Measurements from ENCODE around the gene TPRG1L. TPM values are rescaled to one million over a fixed set of nuclear protein-coding genes. Genes with fewer than 3 reads are reported as not detected.
A peak's percentile ranks its signal among the peaks of the same experiment; 100 is the strongest.

The TPRG1L gene
- total and polyA plus RNA-seq, 10 of the 15 experiments (the other 5 are each of a cell fraction or from before 2014, with no cell fraction given), result 1.5 to 16.5 (median 8.0) TPM

GRCh38 chr1:3657096-3657475, 32.3 kb downstream of the TPRG1L start (continued):
- TF ChIP-seq USF1 (IDR thresholded peaks at IDR 0.05; ENCODE audit: borderline replicate concordance, extremely low read length, insufficient read depth, low read depth, low read length) (no peak), SMC3 (IDR thresholded peaks at IDR 0.05; ENCODE audit: borderline replicate concordance, low read length) (0 out of 2 replicates have a peak, but pooled peaks have one; percentile 0), EED (IDR thresholded peaks at IDR 0.05; ENCODE audit: low read depth) (no peak), NFIC (IDR thresholded peaks at IDR 0.05; ENCODE audit: low read depth, low read length) (peak; percentile 12; the same call in 1 of the 2 replicates), NFYA (IDR thresholded peaks at IDR 0.05; ENCODE audit: borderline replicate concordance, low read depth, low read length) (no peak), HDAC6 (IDR thresholded peaks at IDR 0.05; ENCODE audit: unreplicated experiment) (no peak), ZNF207 (IDR thresholded peaks at IDR 0.05; ENCODE audit: borderline replicate concordance) (no peak), ESRRA (IDR thresholded peaks at IDR 0.05; ENCODE audit: low read length) (no peak), ETV6 (conservative IDR thresholded peaks at IDR 0.05 in 1 of 2, IDR thresholded peaks at IDR 0.05 in 1 of 2; ENCODE audit: borderline replicate concordance in 1 of 2, low read depth in 1 of 2) (peak in 1 of 2 experiments; percentile 3; a peak in 1 of 4 replicates), SREBF2 (IDR thresholded peaks at IDR 0.05; ENCODE audit: low read length) (no peak), MEF2B (IDR thresholded peaks at IDR 0.05; ENCODE audit: partially characterized antibody, poor library complexity, severe bottlenecking) (peak; percentile 53), RCOR1 (conservative IDR thresholded peaks at IDR 0.05; ENCODE audit: low read depth, low read length) (0 out of 2 replicates have a peak, but pooled peaks have one; percentile 10), ZNF217 (IDR thresholded peaks at IDR 0.05) (no peak), YY1 (IDR thresholded peaks at IDR 0.05; ENCODE audit: low read depth, low read length) (no peak), FOXM1 (IDR thresholded peaks at IDR 0.05; ENCODE audit: low read depth, low read length) (peak; percentile 13; the same call in 1 of the 2 replicates), MLLT1 (IDR thresholded peaks at IDR 0.05) (0 out of 2 replicates have a peak, but pooled peaks have one; percentile 8), EP300 (IDR thresholded peaks at IDR 0.05; ENCODE audit: borderline replicate concordance in 1 of 2, control insufficient read depth in 1 of 2, low read depth in 2 of 2, low read length in 2 of 2) (no peak), IKZF1 (conservative IDR thresholded peaks at IDR 0.05) (no peak), MTA2 (IDR thresholded peaks at IDR 0.05; ENCODE audit: low read depth) (peak; percentile 46; the same call in 1 of the 2 replicates), NR2C2 (IDR thresholded peaks at IDR 0.05; ENCODE audit: borderline replicate concordance, control insufficient read depth, insufficient read length, low read depth) (no peak)
- TF ChIP-seq, protein P1, sequence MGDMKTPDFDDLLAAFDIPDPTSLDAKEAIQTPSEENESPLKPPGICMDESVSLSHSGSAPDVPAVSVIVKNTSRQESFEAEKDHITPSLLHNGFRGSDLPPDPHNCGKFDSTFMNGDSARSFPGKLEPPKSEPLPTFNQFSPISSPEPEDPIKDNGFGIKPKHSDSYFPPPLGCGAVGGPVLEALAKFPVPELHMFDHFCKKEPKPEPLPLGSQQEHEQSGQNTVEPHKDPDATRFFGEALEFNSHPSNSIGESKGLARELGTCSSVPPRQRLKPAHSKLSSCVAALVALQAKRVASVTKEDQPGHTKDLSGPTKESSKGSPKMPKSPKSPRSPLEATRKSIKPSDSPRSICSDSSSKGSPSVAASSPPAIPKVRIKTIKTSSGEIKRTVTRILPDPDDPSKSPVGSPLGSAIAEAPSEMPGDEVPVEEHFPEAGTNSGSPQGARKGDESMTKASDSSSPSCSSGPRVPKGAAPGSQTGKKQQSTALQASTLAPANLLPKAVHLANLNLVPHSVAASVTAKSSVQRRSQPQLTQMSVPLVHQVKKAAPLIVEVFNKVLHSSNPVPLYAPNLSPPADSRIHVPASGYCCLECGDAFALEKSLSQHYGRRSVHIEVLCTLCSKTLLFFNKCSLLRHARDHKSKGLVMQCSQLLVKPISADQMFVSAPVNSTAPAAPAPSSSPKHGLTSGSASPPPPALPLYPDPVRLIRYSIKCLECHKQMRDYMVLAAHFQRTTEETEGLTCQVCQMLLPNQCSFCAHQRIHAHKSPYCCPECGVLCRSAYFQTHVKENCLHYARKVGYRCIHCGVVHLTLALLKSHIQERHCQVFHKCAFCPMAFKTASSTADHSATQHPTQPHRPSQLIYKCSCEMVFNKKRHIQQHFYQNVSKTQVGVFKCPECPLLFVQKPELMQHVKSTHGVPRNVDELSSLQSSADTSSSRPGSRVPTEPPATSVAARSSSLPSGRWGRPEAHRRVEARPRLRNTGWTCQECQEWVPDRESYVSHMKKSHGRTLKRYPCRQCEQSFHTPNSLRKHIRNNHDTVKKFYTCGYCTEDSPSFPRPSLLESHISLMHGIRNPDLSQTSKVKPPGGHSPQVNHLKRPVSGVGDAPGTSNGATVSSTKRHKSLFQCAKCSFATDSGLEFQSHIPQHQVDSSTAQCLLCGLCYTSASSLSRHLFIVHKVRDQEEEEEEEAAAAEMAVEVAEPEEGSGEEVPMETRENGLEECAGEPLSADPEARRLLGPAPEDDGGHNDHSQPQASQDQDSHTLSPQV (IDR thresholded peaks at IDR 0.05), result no peak

Data from GM12878 (cell line).